HFFc6 (cell line): ENCODE results near the gene OLFML2B. TPM values are rescaled to one million over a fixed set of nuclear protein-coding genes. Genes with fewer than 3 reads are reported as not detected.

Source experiments
- DNase-seq: peaks from one replicate; pipeline ENCODE4 v3.0.0-alpha.2; 2018
- H3K27ac Mint-ChIP-seq: 2 replicates; pipeline ENCODE4 v1.8.0; 2020; ENCODE audit warnings: mild to moderate bottlenecking, mixed read lengths
- H3K27me3 Mint-ChIP-seq: 2 replicates; pipeline ENCODE4 v1.8.0; 2021; ENCODE audit warnings: mild to moderate bottlenecking, moderate library complexity, mixed read lengths; ENCODE audit not compliant: insufficient read depth
- H3K36me3 Mint-ChIP-seq: 2 replicates; pipeline ENCODE4 v1.8.0; 2021; ENCODE audit warnings: low read depth, mixed read lengths
- H3K4me1 Mint-ChIP-seq: 2 replicates; pipeline ENCODE4 v1.8.0; 2020; ENCODE audit warnings: low read depth, mixed read lengths
- H3K4me3 Mint-ChIP-seq: 2 replicates; pipeline ENCODE4 v1.8.0; 2020; ENCODE audit warnings: mild to moderate bottlenecking, moderate library complexity, mixed read lengths
- H3K9me3 Mint-ChIP-seq: 2 replicates; pipeline ENCODE4 v1.8.0; 2020; ENCODE audit warnings: mild to moderate bottlenecking, mixed read lengths
- CTCF ChIP-seq: fragments of 200-600 bp; sonication (generic); IDR thresholded peaks from 2 replicates; pipeline ENCODE4 v1.5.0; 2021; ENCODE audit warnings: antibody characterized with exemption, mild to moderate bottlenecking
- total RNA-seq, 6 experiments: library from RNA; stranded (reverse); fragmentation: NEBNext Ultra II Directional; extraction: Animal tissue kit (Norgen Biotek cat#: 25700); gene quantifications; 2 replicates in 1 of 6; 3 replicates in 5 of 6; pipeline ENCODE4 v1.2.3, GENCODE V29; 2021

Gene OLFML2B
- total RNA-seq, 6 experiments from 2014 or later = 4.9 to 9.1 (median 7.0) TPM

- TF ChIP-seq CTCF = no peak
- Mint-ChIP-seq H3K4me3 (no peak overlapping the region), H3K27me3 (no peaks in the 10 kb centered on the region), H3K27ac (no peak overlapping the region; the same call in 1 of the 2 replicates), H3K4me1 (peaks cover 34% of the 10 kb centered on the region), H3K9me3 (no peaks in the 10 kb centered on the region), H3K36me3 (peaks cover 3% of the 10 kb centered on the region)
- no peak for DNase-seq
These were observed 81.8 kb downstream of the OLFML2B start for GRCh38 chr1:161941726-161942436.

DNA sequence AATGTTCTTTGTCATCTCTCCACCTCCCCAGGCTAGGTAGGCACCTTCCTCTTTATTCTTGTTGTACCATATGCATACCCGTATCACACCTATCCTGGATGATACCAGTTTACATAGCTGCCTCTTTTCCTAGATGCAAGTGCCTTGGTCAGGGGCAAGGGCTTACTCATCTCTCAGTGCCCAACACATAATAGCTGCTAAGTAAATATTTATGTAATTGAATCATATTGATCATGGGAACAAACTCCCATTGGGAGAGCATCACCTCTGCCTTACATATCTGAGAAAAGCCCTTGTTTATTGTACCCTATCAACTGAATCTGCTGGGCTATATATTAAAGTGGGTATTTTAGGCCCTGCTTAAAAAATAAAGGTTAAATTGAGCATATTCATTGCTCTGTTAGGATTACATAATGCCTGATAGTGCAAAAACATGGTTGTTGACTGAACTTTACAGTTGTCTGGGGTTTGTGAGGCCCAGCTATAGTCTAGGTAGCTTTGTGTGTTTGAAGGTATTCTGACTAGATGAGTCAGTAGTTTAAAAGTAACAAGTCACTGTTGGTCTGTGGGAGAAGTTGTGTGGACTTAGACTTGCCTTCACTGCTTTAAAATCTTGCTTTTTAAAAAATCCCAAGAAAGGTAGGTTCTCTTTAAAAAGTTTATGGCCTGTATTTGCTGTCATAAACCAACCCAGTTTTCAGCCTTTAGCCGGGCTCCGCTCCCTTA, 82.6 kb downstream of the OLFML2B start:
- Mint-ChIP-seq H3K27me3 (no peaks in the 10 kb centered on the region), H3K27ac (peak overlapping the region; percentile 8; the same call in 1 of the 2 replicates), H3K9me3 (no peaks in the 10 kb centered on the region), H3K4me3 (no peak overlapping the region), H3K4me1 (peaks cover 25% of the 10 kb centered on the region), H3K36me3 (peaks cover 5% of the 10 kb centered on the region)
- no peak for TF ChIP-seq CTCF
- no peak for DNase-seq

- no peaks in the 10 kb centered on the region for H3K27me3 Mint-ChIP-seq
- peaks cover 22% of the 10 kb centered on the region for H3K4me1 Mint-ChIP-seq
- H3K4me3 Mint-ChIP-seq = no peak overlapping the region
- no peaks in the 10 kb centered on the region for H3K9me3 Mint-ChIP-seq
- H3K36me3 Mint-ChIP-seq = peaks cover 10% of the 10 kb centered on the region
- TF ChIP-seq CTCF = no peak
- no peak overlapping the region for H3K27ac Mint-ChIP-seq
- DNase-seq = no peak
These were observed 86.9 kb downstream of the OLFML2B start for GRCh38 chr1:161936786-161937185.

DNA sequence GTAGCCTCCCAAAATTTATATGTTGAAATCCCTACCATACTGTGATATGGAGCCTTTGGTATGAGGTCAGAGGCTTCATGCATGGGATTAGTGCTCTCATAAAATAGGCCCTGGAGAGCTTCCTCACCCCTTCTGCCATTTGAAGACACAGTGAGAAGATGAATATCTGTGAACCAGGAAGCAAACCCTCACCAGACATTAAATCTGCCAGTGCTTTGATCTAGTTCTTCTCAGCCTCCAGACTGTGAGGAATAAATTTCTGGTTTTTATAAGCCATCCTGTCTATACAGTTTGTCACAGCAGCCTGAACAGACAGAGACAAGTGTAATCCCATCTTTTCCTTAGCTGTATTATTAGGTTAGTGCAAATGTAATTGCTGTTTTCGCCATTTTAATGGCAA, 88.4 kb downstream of the OLFML2B start:
- H3K27me3 Mint-ChIP-seq = no peaks in the 10 kb centered on the region
- TF ChIP-seq CTCF = no peak
- no peak overlapping the region for H3K27ac Mint-ChIP-seq
- H3K36me3 Mint-ChIP-seq = peaks cover 10% of the 10 kb centered on the region
- H3K4me3 Mint-ChIP-seq = no peak overlapping the region
- H3K4me1 Mint-ChIP-seq = peaks cover 17% of the 10 kb centered on the region
- H3K9me3 Mint-ChIP-seq = no peaks in the 10 kb centered on the region
- DNase-seq = no peak

GRCh38 chr1:161933592-161934588, 89.8 kb downstream of the OLFML2B start:
- H3K9me3 Mint-ChIP-seq = no peaks in the 10 kb centered on the region
- TF ChIP-seq CTCF = no peak
- peaks cover 10% of the 10 kb centered on the region for H3K36me3 Mint-ChIP-seq
- peaks cover 30% of the 10 kb centered on the region for H3K4me1 Mint-ChIP-seq
- H3K27ac Mint-ChIP-seq = no peak overlapping the region
- no peak for DNase-seq
- no peaks in the 10 kb centered on the region for H3K27me3 Mint-ChIP-seq
- H3K4me3 Mint-ChIP-seq = no peak overlapping the region
